ENCODE measurements around the gene UCN. TPM values are rescaled to one million over a fixed set of nuclear protein-coding genes. Genes with fewer than 3 reads are reported as not detected.
"Not testable (repeated sequence)": the region's sequence is repeated elsewhere in the genome, so short reads cannot be mapped to it uniquely, and the experiment has no call there.

UCN gene
- total RNA-seq (2014; rRNA removed; shearing (Covaris generic)) = 1.6 and 3.0 TPM in 2 replicates

- no peak for DNase-seq (ENCODE audit: low read depth)
Observed at GRCh38 chr2:27308359-27308881, at the start of gene UCN. UCN (minus strand) TSS chr2:27308445; CDS start chr2:27307895, 550 bp downstream.

- peak; percentile 97 for DNase-seq (ENCODE audit: low read depth)
Observed at GRCh38 chr2:27356382-27357181, 48.3 kb upstream of the UCN start, which contains the start of gene GTF3C2. GTF3C2 (minus strand) TSS chr2:27356764; CDS start chr2:27343554, 13,210 bp downstream.

- peak; percentile 72 for DNase-seq (ENCODE audit: low read depth)
Observed at GRCh38 chr2:27356056-27356381, 47.8 kb upstream of the UCN start.

- DNase-seq (ENCODE audit: low read depth) = no peak
Observed at GRCh38 chr2:27354597-27354927, 46.3 kb upstream of the UCN start.

- DNase-seq (ENCODE audit: low read depth) = peak; percentile 38
Observed at GRCh38 chr2:27353762-27354596, 45.7 kb upstream of the UCN start.

GRCh38 chr2:27353386-27353761 is 45.1 kb upstream of the UCN start:
- not testable (repeated sequence) for DNase-seq (ENCODE audit: low read depth)

GRCh38 chr2:27351802-27352598 is 43.8 kb upstream of the UCN start:
- DNase-seq (ENCODE audit: low read depth) = no peak

GRCh38 chr2:27350106-27350693 is 42.0 kb upstream of the UCN start:
- DNase-seq (ENCODE audit: low read depth) = no peak

- DNase-seq (ENCODE audit: low read depth) = no peak
Observed at GRCh38 chr2:27347641-27348040, 39.4 kb upstream of the UCN start.

GRCh38 chr2:27336173-27336572 is 27.9 kb upstream of the UCN start:
- no peak for DNase-seq (ENCODE audit: low read depth)

- DNase-seq (ENCODE audit: low read depth) = no peak
Observed at GRCh38 chr2:27335311-27335710, 27.1 kb upstream of the UCN start.

- no peak for DNase-seq (ENCODE audit: low read depth)
Observed at GRCh38 chr2:27324720-27325119, 16.5 kb upstream of the UCN start.

- DNase-seq (ENCODE audit: low read depth) = no peak
Observed at GRCh38 chr2:27323596-27324285, 15.5 kb upstream of the UCN start.

- DNase-seq (ENCODE audit: low read depth) = peak; percentile 93
Observed at GRCh38 chr2:27322766-27323595, 14.7 kb upstream of the UCN start, which contains the start of gene MPV17. MPV17 (minus strand) TSS chr2:27323097; CDS start chr2:27322517, 580 bp downstream.

- peak; percentile 27 for DNase-seq (ENCODE audit: low read depth)
Observed at GRCh38 chr2:27322301-27322765, 14.1 kb upstream of the UCN start.

- DNase-seq (ENCODE audit: low read depth) = peak; percentile 99
Observed at GRCh38 chr2:27320958-27321543, 12.8 kb upstream of the UCN start.

GRCh38 chr2:27319839-27320238 is 11.6 kb upstream of the UCN start:
- not testable (repeated sequence) for DNase-seq (ENCODE audit: low read depth)

GRCh38 chr2:27316655-27317412 is 8.6 kb upstream of the UCN start:
- no peak for DNase-seq (ENCODE audit: low read depth)

GRCh38 chr2:27315122-27315521 is 6.9 kb upstream of the UCN start:
- no peak for DNase-seq (ENCODE audit: low read depth)

Measured in M059J (cell line).